Liver (tissue), 3 donors: Measurements from ENCODE around the gene ZDHHC11.

ENCODE experiments used
- JUND ChIP-seq, 2 donors: IDR thresholded peaks; 2 replicates each; pipeline ENCODE4 v1.6.1; 2016; ENCODE audit warnings: antibody characterized with exemption in 2 of 2
- YY1 ChIP-seq: IDR thresholded peaks from 2 replicates; pipeline ENCODE4 v1.6.1; 2016; ENCODE audit warnings: antibody characterized with exemption, mild to moderate bottlenecking
- TF ChIP-seq, protein P1 (sequence below): fragments of 150-350 bp; IDR thresholded peaks from 2 replicates; pipeline ENCODE4 v1.5.1; 2017; ENCODE audit warnings: improper control_type of control experiment, low read depth, low read length; ENCODE audit not compliant: missing input control
- TF ChIP-seq, protein P2 (sequence below): IDR thresholded peaks from 2 replicates; pipeline ENCODE4 v1.6.1; 2016; ENCODE audit warnings: antibody characterized with exemption
- donor health status: healthy.
- donor health status: healthy.

DNA sequence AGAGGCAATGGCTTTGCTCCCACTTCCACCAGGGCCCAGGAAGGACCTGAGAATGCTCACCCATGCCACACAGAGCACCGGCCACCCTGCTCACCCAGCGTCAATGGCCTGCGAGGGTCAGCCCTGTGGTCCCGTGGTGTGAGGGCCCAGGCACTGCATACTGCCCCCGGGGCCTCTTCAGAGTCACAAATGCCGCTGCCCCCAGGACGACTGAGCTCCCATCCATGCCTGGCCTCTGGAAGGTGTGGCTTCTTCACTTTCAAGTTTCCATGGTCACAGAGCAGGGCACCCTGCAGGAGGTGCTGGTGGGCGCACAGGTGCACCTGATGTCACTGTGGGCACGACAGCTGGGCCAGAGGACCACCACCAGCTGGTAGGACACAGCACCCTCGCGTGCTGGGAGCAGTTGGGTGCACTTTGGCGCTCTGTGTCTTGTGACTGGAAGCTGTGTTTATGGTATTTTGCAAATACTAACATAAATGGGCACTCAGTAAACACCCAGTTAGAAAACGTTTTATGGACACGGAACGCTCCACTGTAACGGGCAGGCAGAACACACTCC lies 12.5 kb upstream of the ZDHHC11 start:
- TF ChIP-seq, protein P1, sequence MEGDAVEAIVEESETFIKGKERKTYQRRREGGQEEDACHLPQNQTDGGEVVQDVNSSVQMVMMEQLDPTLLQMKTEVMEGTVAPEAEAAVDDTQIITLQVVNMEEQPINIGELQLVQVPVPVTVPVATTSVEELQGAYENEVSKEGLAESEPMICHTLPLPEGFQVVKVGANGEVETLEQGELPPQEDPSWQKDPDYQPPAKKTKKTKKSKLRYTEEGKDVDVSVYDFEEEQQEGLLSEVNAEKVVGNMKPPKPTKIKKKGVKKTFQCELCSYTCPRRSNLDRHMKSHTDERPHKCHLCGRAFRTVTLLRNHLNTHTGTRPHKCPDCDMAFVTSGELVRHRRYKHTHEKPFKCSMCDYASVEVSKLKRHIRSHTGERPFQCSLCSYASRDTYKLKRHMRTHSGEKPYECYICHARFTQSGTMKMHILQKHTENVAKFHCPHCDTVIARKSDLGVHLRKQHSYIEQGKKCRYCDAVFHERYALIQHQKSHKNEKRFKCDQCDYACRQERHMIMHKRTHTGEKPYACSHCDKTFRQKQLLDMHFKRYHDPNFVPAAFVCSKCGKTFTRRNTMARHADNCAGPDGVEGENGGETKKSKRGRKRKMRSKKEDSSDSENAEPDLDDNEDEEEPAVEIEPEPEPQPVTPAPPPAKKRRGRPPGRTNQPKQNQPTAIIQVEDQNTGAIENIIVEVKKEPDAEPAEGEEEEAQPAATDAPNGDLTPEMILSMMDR: no peak
- TF ChIP-seq JUND (IDR thresholded peaks at IDR 0.05) (no peak), YY1 (no peak)
- TF ChIP-seq, protein P2, sequence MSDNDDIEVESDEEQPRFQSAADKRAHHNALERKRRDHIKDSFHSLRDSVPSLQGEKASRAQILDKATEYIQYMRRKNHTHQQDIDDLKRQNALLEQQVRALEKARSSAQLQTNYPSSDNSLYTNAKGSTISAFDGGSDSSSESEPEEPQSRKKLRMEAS: no peak
